GM21737 (cell line): ENCODE data around the gene PRLR.
"Not testable (repeated sequence)": the region's sequence is repeated elsewhere in the genome, so short reads cannot be mapped to it uniquely, and the experiment has no call there.

Source experiments
- ATAC-seq: cut with Tn5 transposase; IDR thresholded peaks from one replicate; pipeline ENCODE4 v1.9.1; 2021; ENCODE audit warnings: mild to moderate bottlenecking, moderate library complexity; ENCODE audit not compliant: unreplicated experiment

Gene PRLR

DNA sequence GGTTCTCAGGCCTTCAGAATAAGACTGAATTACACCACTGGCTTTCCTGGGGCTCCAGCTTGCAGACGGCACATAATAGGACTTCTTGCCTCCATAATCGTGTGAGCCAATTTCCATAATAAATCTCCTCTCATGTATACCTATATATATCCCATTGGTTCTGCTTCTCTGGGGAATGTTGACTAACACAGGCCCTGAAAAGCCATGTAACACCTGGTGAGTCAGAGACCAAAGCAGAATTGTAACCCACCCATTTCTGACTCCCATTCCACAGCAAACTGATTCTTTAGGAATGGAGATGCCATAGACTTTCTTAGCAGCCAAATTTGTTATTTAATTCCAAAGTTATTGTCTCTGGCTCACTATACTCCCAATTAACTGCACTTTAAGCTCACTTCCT is 97.1 kb downstream of the PRLR start:
- no peak for ATAC-seq

- ATAC-seq, result no peak
Observed at GRCh38 chr5:35131723-35132122, 98.6 kb downstream of the PRLR start.

GRCh38 chr5:35129921-35130485 is 100.3 kb downstream of the PRLR start:
- ATAC-seq, result no peak

GRCh38 chr5:35129276-35129675 is 101.0 kb downstream of the PRLR start:
- no peak for ATAC-seq

- no peak for ATAC-seq
Observed at GRCh38 chr5:35127006-35127405, 103.3 kb downstream of the PRLR start.

- ATAC-seq, result no peak
Observed at GRCh38 chr5:35125746-35126145, 104.5 kb downstream of the PRLR start.

DNA sequence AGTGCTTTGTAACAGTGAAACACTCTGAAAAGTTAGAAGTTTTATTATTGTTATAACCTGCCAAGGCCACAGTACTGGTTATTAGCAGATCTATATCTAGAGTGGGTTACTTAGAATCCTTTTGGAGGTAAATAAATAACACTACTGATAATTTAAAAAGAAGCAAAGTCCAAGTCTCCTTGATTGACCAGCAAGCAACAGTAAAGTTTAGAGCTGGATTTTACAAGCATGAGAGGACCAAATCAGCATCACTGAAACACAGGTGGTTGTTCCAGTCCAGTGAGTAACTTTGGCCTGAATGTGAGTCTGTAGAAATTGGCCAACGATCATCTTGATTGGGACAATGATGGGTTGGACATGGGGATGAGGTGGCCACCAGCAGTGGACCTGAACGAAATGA is 105.4 kb downstream of the PRLR start:
- ATAC-seq, result no peak

- ATAC-seq, result no peak
Observed at GRCh38 chr5:35122819-35123218, 107.5 kb downstream of the PRLR start.

GRCh38 chr5:35120715-35121114 is 109.6 kb downstream of the PRLR start:
- ATAC-seq, result no peak

- ATAC-seq, result no peak
Observed at GRCh38 chr5:35117967-35118366, 112.3 kb downstream of the PRLR start.

DNA sequence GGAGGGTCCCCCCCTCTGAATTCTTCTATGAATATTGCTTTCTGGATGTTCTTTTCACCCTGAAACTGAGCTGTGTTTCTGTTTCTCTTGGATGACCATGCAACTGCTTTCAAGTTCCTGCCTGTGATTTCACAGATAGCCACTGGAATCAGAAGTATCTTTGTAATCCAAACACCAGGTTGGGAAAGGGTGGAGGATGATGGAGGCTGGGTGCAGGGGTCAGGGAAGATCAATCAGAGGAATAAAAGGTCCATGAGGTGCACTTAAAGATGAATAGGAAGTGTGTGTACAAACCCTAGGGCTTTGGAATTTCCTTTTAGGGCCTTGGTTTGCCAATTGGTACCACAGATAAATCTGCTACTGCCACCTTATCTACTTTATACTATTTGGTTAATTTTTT is 114.4 kb downstream of the PRLR start:
- ATAC-seq, result no peak

DNA sequence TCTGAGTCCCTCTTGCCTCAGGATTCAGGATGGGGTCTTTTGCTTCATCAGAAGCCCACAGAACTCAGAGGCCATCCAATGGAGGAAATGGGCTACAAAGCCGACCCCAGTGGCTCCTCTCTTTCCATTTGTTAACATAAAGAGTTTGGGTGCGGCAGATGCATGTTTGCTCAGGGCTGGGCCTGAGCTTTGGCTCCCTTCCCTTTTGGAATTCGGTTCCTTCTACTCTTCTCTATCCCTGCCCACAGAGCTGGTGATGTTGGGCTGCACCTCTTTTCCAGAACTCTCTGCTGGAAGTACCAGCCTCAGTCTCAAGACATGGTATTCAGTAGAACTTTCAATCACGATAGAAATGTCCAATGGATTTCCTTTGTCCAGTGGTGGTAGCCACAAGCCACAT is 115.6 kb downstream of the PRLR start:
- no peak for ATAC-seq

GRCh38 chr5:35112300-35112699 is 118.0 kb downstream of the PRLR start:
- no peak for ATAC-seq

- not testable (repeated sequence) for ATAC-seq
Observed at GRCh38 chr5:35104550-35104949, 125.7 kb downstream of the PRLR start.

DNA sequence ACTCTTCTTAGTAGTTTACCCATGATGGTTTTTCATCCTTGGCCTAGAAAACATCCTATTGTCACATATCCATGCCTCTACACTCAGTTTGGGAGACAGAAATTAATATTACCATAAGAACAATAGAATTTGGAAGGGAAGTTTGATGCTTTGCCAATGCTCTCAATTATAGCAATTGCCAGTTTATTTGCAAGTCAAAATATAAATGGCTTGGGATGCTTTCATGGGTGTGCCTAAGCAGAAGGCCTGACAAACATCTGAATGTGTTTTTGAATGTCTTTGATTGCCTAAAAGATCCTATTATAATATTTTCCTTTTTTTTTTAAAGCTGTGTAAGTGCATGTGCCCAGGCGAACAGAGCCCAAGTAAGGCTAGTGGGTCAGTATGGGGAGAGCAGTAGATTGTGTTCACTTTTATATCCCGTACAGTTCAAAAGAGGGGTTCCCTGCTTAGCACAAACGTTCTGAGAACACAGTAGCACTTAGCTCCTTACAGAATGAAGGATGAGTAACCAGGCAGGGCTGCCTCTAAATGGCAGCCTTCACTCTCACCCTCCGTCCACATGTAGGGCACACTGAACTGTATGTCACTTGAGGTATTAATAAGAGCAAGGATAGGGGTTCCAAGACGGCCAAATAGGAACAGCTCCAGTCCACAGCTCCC is 126.5 kb downstream of the PRLR start:
- no peak for ATAC-seq

DNA sequence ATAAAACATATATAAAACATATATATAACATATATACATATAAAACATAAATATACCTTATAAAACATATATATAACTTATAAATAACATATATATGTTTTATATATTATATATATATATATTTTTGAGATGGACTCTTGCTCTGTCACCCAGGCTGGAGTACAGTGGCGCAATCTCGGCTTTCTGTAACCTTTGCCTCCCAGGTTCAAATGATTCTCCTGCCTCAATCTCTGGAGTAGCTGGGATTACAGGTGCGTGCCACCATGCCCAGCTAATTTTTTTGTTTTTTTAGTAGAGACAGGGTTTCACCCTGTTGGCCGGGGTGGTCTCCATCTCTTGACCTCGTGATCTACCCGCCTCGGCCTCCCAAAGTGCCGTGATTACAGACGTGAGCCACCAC is 128.6 kb downstream of the PRLR start:
- ATAC-seq, result not testable (repeated sequence)

GRCh38 chr5:35101016-35101415 is 129.3 kb downstream of the PRLR start:
- ATAC-seq, result no peak

- ATAC-seq, result no peak
Observed at GRCh38 chr5:35098214-35098613, 132.1 kb downstream of the PRLR start.

- no peak for ATAC-seq
Observed at GRCh38 chr5:35096932-35097331, 133.4 kb downstream of the PRLR start.

- ATAC-seq, result no peak
Observed at GRCh38 chr5:35096216-35096615, 134.1 kb downstream of the PRLR start.

- no peak for ATAC-seq
Observed at GRCh38 chr5:35095366-35095765, 134.9 kb downstream of the PRLR start.

GRCh38 chr5:35094948-35095347 is 135.3 kb downstream of the PRLR start:
- no peak for ATAC-seq

DNA sequence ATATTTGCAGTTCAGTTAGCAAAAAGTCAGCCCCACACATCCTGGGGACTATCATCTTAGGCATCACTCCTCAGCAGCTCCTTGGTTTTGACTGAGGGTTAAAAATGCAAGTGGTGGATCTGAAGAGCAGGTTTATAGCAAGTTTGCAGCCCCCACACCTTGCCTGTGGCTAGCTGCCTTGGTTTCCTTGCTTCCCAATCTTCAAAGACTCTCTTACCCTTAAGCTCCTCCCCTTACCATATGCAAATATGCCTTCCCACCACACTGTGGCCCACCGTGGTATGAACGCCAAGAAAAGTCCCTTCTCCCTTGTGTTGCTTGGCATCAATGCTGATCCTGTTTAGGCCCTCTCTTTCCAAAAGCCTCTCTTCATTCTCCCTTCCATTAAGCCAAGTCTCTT is 137.6 kb downstream of the PRLR start:
- no peak for ATAC-seq
